Stimulated activated CD8-positive, alpha-beta memory T cell treated with anti-CD3 and anti-CD28 coated beads, Interleukin-2, amount 100 ng/mL, for 48 hours (primary cell): ENCODE measurements around the gene UBE2L6.
"Not testable (repeated sequence)": the region's sequence is repeated elsewhere in the genome, so short reads cannot be mapped to it uniquely, and the experiment has no call there.

Experiments used
- DNase-seq, 2 donors: peaks; one replicate each; pipeline ENCODE4 v3.0.0-alpha.2; 2020; ENCODE audit warnings: low read depth in 2 of 2

UBE2L6 gene

GRCh38 chr11:57566905-57567514, 462 bp downstream of the UBE2L6 start:
- DNase-seq: no peak

- no peak for DNase-seq
These were observed 1.2 kb downstream of the UBE2L6 start for GRCh38 chr11:57566005-57566904.

- no peak for DNase-seq
These were observed 4.9 kb downstream of the UBE2L6 start for GRCh38 chr11:57562596-57562995.

GRCh38 chr11:57560146-57560545, 7.3 kb downstream of the UBE2L6 start:
- no peak for DNase-seq

GRCh38 chr11:57556041-57556440, 11.4 kb downstream of the UBE2L6 start:
- no peak for DNase-seq

- no peak for DNase-seq
These were observed 12.1 kb downstream of the UBE2L6 start for GRCh38 chr11:57555393-57555792.

GRCh38 chr11:57552479-57552878, 15.0 kb downstream of the UBE2L6 start:
- DNase-seq: no peak

- no peak for DNase-seq
These were observed 15.5 kb downstream of the UBE2L6 start for GRCh38 chr11:57551941-57552340.

GRCh38 chr11:57549983-57550382, 17.5 kb downstream of the UBE2L6 start:
- no peak for DNase-seq

- no peak for DNase-seq
These were observed 19.6 kb downstream of the UBE2L6 start for GRCh38 chr11:57547854-57548377.

GRCh38 chr11:57546869-57547475, 20.5 kb downstream of the UBE2L6 start:
- DNase-seq: no peak

- no peak for DNase-seq
These were observed 21.0 kb downstream of the UBE2L6 start for GRCh38 chr11:57546451-57546850.

GRCh38 chr11:57545883-57546282, 21.6 kb downstream of the UBE2L6 start:
- no peak for DNase-seq

- no peak for DNase-seq
These were observed 22.9 kb downstream of the UBE2L6 start for GRCh38 chr11:57544566-57544965.

GRCh38 chr11:57543593-57543992, 23.9 kb downstream of the UBE2L6 start:
- DNase-seq: no peak

GRCh38 chr11:57542582-57542981, 24.9 kb downstream of the UBE2L6 start:
- DNase-seq: no peak

GRCh38 chr11:57541169-57541568, 26.3 kb downstream of the UBE2L6 start:
- no peak for DNase-seq

GRCh38 chr11:57539342-57539741, 28.1 kb downstream of the UBE2L6 start:
- no peak for DNase-seq

GRCh38 chr11:57536947-57537619, 30.4 kb downstream of the UBE2L6 start, which contains the start of gene SMTNL1:
Gene SMTNL1 (plus strand): TSS chr11:57537595. CDS start chr11:57542643, 5,048 bp downstream.
- DNase-seq: no peak

- not testable (repeated sequence) for DNase-seq
These were observed 33.0 kb downstream of the UBE2L6 start for GRCh38 chr11:57534449-57534848.

GRCh38 chr11:57530596-57531507, 36.6 kb downstream of the UBE2L6 start, which contains the start of gene TIMM10:
Gene TIMM10 (minus strand): TSS chr11:57530754. CDS start chr11:57530189, 565 bp downstream.
- DNase-seq: peak; percentile 80 to 86
